T-cell (primary cell): ENCODE results near the gene HPCAL1. TPM values are rescaled to one million over a fixed set of nuclear protein-coding genes. Genes with fewer than 3 reads are reported as not detected.
A peak's percentile ranks its signal among the peaks of the same experiment; 100 is the strongest.

Experiments used
- ATAC-seq, 4 experiments: fragments of 200-7000 bp in 3 of 4; fragments of 150-1000 bp in 1 of 4; cut with Tn5 transposase; replicated peaks in 1 of 4; 1 replicate in 3 of 4; 2 replicates in 1 of 4; pipeline ENCODE4 v1.10.0; 2021; ENCODE audit warnings: moderate library complexity in 3 of 4, mild to moderate bottlenecking in 2 of 4, moderate number of reproducible peaks in 1 of 4
- CTCF ChIA-PET, 2 donors: fragments of 300-600 bp; sonication (Branson Sonifier 250); formaldehyde crosslinking; loops; one replicate each; lab custom pipeline; 2022; ENCODE audit warnings: antibody characterized with exemption in 2 of 2; lab: Charles Lee
- POLR2A ChIA-PET, 2 donors: fragments of 300-600 bp; sonication (Branson Sonifier 250); formaldehyde crosslinking; loops; one replicate each; lab custom pipeline; 2022; ENCODE audit warnings: antibody characterized with exemption in 2 of 2; lab: Charles Lee
- DNase-seq, 35 experiments: peaks; one replicate each; pipeline versions ENCODE4 v3.0.0 to v3.0.0-alpha.2; 2013 to 2023
- H3K27ac ChIP-seq: one replicate; pipeline ENCODE4 v1.5.1; 2013; ENCODE audit warnings: low read length
- H3K27me3 ChIP-seq, 2 experiments: replicated peaks in 1 of 2; 1 replicate in 1 of 2; 2 replicates in 1 of 2; pipeline versions ENCODE4 v1.6.1 to v1.7.0; 2013; ENCODE audit warnings: low read length in 1 of 2, mixed read lengths in 1 of 2; ENCODE audit not compliant: control insufficient read depth in 2 of 2, insufficient read depth in 2 of 2; ENCODE audit errors: extremely low read depth in 1 of 2
- H3K36me3 ChIP-seq, 2 donors: 1 replicate in 1 of 2; 2 replicates in 1 of 2; pipeline versions ENCODE4 v1.6.1 to v1.7.0; 2013; ENCODE audit warnings: low read length in 1 of 2; ENCODE audit not compliant: control insufficient read depth in 2 of 2, insufficient read depth in 1 of 2; ENCODE audit errors: extremely low read depth in 1 of 2
- H3K4me1 ChIP-seq, 2 experiments: 1 replicate in 1 of 2; 2 replicates in 1 of 2; pipeline versions ENCODE4 v1.6.1 to v1.7.0; 2013; ENCODE audit warnings: low read length in 2 of 2, mixed read lengths in 1 of 2; ENCODE audit not compliant: insufficient read depth in 2 of 2, control insufficient read depth in 1 of 2; ENCODE audit errors: extremely low read depth in 1 of 2
- H3K4me3 ChIP-seq, 2 donors: 1 replicate in 1 of 2; 2 replicates in 1 of 2; pipeline versions ENCODE4 v1.5.1 to v1.7.0; 2013; ENCODE audit warnings: mild to moderate bottlenecking in 2 of 2, low read length in 1 of 2, moderate library complexity in 1 of 2; ENCODE audit not compliant: control insufficient read depth in 1 of 2; ENCODE audit errors: extremely low read depth in 1 of 2
- H3K9me3 ChIP-seq: 2 replicates; pipeline ENCODE4 v1.7.0; 2013
- H3K27ac Mint-ChIP-seq, 2 donors: one replicate each; pipeline ENCODE4 v1.8.0; 2020 to 2021; ENCODE audit warnings: mild to moderate bottlenecking in 2 of 2, mixed read lengths in 2 of 2
- H3K27me3 Mint-ChIP-seq, 2 donors: one replicate each; pipeline ENCODE4 v1.8.0; 2021 to 2022; ENCODE audit warnings: mixed read lengths in 2 of 2
- H3K36me3 Mint-ChIP-seq: one replicate; pipeline ENCODE4 v1.8.0; 2021; ENCODE audit warnings: mixed read lengths
- H3K4me1 Mint-ChIP-seq, 3 donors: one replicate each; pipeline ENCODE4 v1.8.0; 2020 to 2022; ENCODE audit warnings: mixed read lengths in 3 of 3, mild to moderate bottlenecking in 1 of 3
- H3K4me3 Mint-ChIP-seq, 3 donors: one replicate each; pipeline ENCODE4 v1.8.0; 2020 to 2022; ENCODE audit warnings: mild to moderate bottlenecking in 3 of 3, mixed read lengths in 3 of 3, moderate library complexity in 3 of 3
- H3K9me3 Mint-ChIP-seq, 3 donors: one replicate each; pipeline ENCODE4 v1.8.0; 2020 to 2022; ENCODE audit warnings: mixed read lengths in 3 of 3
- WGBS: methylation state at CpG from one replicate; pipeline ENCODE4 v1.1.5; 2013; ENCODE audit warnings: missing lambda C conversion rate; ENCODE audit not compliant: insufficient coverage; 5-methylcytosine and 5-hydroxymethylcytosine counted together
- total RNA-seq, 35 experiments: library from RNA in 6 of 35; stranded (reverse) in 6 of 35; fragments of 120-200 nt in 1 of 35; gene quantifications; one replicate each; pipeline versions ENCODE4 v1.2.1 to v1.2.4 and lab custom pipeline; 2013 to 2026

The HPCAL1 gene
- total RNA-seq, 5 donors from 2014 or later (not counting 1 experiment from before 2014, with no cell fraction given), result 39.5 to 87.3 (median 83.2) TPM

- POLR2A ChIA-PET, result interaction anchor here in 1 of 2 donors (0.6 kb wide), 1 partner anchor 835 kb away, joined by 5 read pairs; no protein-coding TSS in a partner anchor
These were observed 82.8 kb downstream of the HPCAL1 start for GRCh38 chr2:10385501-10385900.

GRCh38 chr2:10385933-10386773, 83.4 kb downstream of the HPCAL1 start:
- 99% methylated on average over 7 of the region's 11 CpGs for WGBS
- H3K4me3 Mint-ChIP-seq, result peak overlapping the region in 1 of 3 donors; percentile 14
- no peak for ATAC-seq
- no peaks in the 10 kb centered on the region for H3K27me3 ChIP-seq
- ChIA-PET CTCF (no interaction called here), POLR2A (interaction anchor here in 1 of 2 donors (0.6 kb wide), 1 partner anchor 836 kb away, joined by 5 read pairs; no protein-coding TSS in a partner anchor)
- H3K36me3 ChIP-seq, result peaks cover 4 to 8% of the 10 kb centered on the region in 2 donors
- no peaks in the 10 kb centered on the region for H3K9me3 ChIP-seq
- H3K4me1 Mint-ChIP-seq, result peaks cover 77 to 89% (median 86%) of the 10 kb centered on the region in 3 donors
- no peak for DNase-seq
- no peaks in the 10 kb centered on the region for H3K9me3 Mint-ChIP-seq
- H3K4me1 ChIP-seq, result peaks cover 21 to 85% of the 10 kb centered on the region in 2 experiments
- H3K27me3 Mint-ChIP-seq, result no peaks in the 10 kb centered on the region
- H3K27ac Mint-ChIP-seq, result peak overlapping the region; percentile 81 to 82
- H3K27ac ChIP-seq, result no peak overlapping the region
- H3K36me3 Mint-ChIP-seq, result peaks cover 4% of the 10 kb centered on the region
- no peak overlapping the region for H3K4me3 ChIP-seq

More at GRCh38 chr2:10385501-10385900, 82.8 kb downstream of the HPCAL1 start:
- Histone ChIP-seq H3K27me3 (no peaks in the 10 kb centered on the region), H3K36me3 (peaks cover 7 to 8% of the 10 kb centered on the region in 2 donors), H3K9me3 (no peaks in the 10 kb centered on the region), H3K4me3 (no peak overlapping the region), H3K4me1 (peaks cover 25 to 85% of the 10 kb centered on the region in 2 experiments), H3K27ac (no peak overlapping the region)
- no peak for DNase-seq
- WGBS, result 97% methylated on average over 17 of the region's 17 CpGs
- Mint-ChIP-seq H3K4me3 (no peak overlapping the region), H3K27me3 (no peaks in the 10 kb centered on the region), H3K9me3 (no peaks in the 10 kb centered on the region), H3K4me1 (peaks cover 82 to 90% (median 88%) of the 10 kb centered on the region in 3 donors), H3K27ac (peak overlapping the region in 1 of 2 donors; percentile 82), H3K36me3 (peaks cover 4% of the 10 kb centered on the region)
- CTCF ChIA-PET, result no interaction called here
- ATAC-seq, result no peak

GRCh38 chr2:10387033-10387432, 84.3 kb downstream of the HPCAL1 start:
- peaks cover 2 to 8% of the 10 kb centered on the region in 2 donors for H3K36me3 ChIP-seq
- ChIA-PET CTCF (no interaction called here), POLR2A (no interaction called here)
- Mint-ChIP-seq H3K4me3 (no peak overlapping the region), H3K4me1 (peaks cover 76 to 88% (median 86%) of the 10 kb centered on the region in 3 donors), H3K9me3 (no peaks in the 10 kb centered on the region), H3K27ac (peak overlapping the region; percentile 57 to 82), H3K27me3 (no peaks in the 10 kb centered on the region), H3K36me3 (peaks cover 4% of the 10 kb centered on the region)
- H3K9me3 ChIP-seq, result no peaks in the 10 kb centered on the region
- ATAC-seq, result no peak
- H3K4me3 ChIP-seq, result no peak overlapping the region
- H3K4me1 ChIP-seq, result peaks cover 12 to 77% of the 10 kb centered on the region in 2 experiments
- H3K27me3 ChIP-seq, result no peaks in the 10 kb centered on the region
- DNase-seq, result no peak
- H3K27ac ChIP-seq, result no peak overlapping the region
- WGBS, result 87% methylated on average over 9 of the region's 14 CpGs

- no peaks in the 10 kb centered on the region for H3K9me3 Mint-ChIP-seq
- no peaks in the 10 kb centered on the region for H3K27me3 ChIP-seq
- ATAC-seq (no peak), DNase-seq (no peak)
- H3K27me3 Mint-ChIP-seq, result no peaks in the 10 kb centered on the region
- H3K27ac Mint-ChIP-seq, result peak overlapping the region; percentile 70 to 71
- peaks cover 4% of the 10 kb centered on the region for H3K36me3 Mint-ChIP-seq
- H3K4me1 Mint-ChIP-seq, result peaks cover 72 to 82% (median 80%) of the 10 kb centered on the region in 3 donors
- no peak overlapping the region for H3K4me3 ChIP-seq
- POLR2A ChIA-PET, result interaction anchor here in 1 of 2 donors (0.5 kb wide), 1 partner anchor 686 kb away, joined by 5 read pairs; no protein-coding TSS in a partner anchor
- CTCF ChIA-PET, result no interaction called here
- 95% methylated on average over 7 of the region's 12 CpGs for WGBS
- no peaks in the 10 kb centered on the region for H3K9me3 ChIP-seq
- peaks cover 2 to 8% of the 10 kb centered on the region in 2 donors for H3K36me3 ChIP-seq
- H3K4me3 Mint-ChIP-seq, result no peak overlapping the region
- H3K27ac ChIP-seq, result no peak overlapping the region
- peaks cover 0 to 67% of the 10 kb centered on the region in 2 experiments for H3K4me1 ChIP-seq
These were observed 86.4 kb downstream of the HPCAL1 start for GRCh38 chr2:10388954-10389560.

- ChIA-PET CTCF (no interaction called here), POLR2A (interaction anchor here in 1 of 2 donors (0.5 kb wide), 1 partner anchor 686 kb away, joined by 5 read pairs; no protein-coding TSS in a partner anchor)
- peak overlapping the region; percentile 37 to 71 for H3K27ac Mint-ChIP-seq
- peaks cover 0 to 66% of the 10 kb centered on the region in 2 experiments for H3K4me1 ChIP-seq
- H3K27me3 ChIP-seq, result no peaks in the 10 kb centered on the region
- H3K4me3 Mint-ChIP-seq, result no peak overlapping the region
- DNase-seq (no peak), ATAC-seq (no peak)
- no peak overlapping the region for H3K27ac ChIP-seq
- no peaks in the 10 kb centered on the region for H3K9me3 ChIP-seq
- no peaks in the 10 kb centered on the region for H3K27me3 Mint-ChIP-seq
- peaks cover 70 to 81% (median 80%) of the 10 kb centered on the region in 3 donors for H3K4me1 Mint-ChIP-seq
- 97% methylated on average over 4 of the region's 5 CpGs for WGBS
- H3K9me3 Mint-ChIP-seq, result no peaks in the 10 kb centered on the region
- H3K36me3 Mint-ChIP-seq, result peaks cover 4% of the 10 kb centered on the region
- no peak overlapping the region for H3K4me3 ChIP-seq
- peaks cover 2 to 8% of the 10 kb centered on the region in 2 donors for H3K36me3 ChIP-seq
These were observed 86.9 kb downstream of the HPCAL1 start for GRCh38 chr2:10389573-10389972.

GRCh38 chr2:10390369-10390801, 87.7 kb downstream of the HPCAL1 start:
- peaks cover 0 to 60% of the 10 kb centered on the region in 2 experiments for H3K4me1 ChIP-seq
- H3K4me3 Mint-ChIP-seq, result no peak overlapping the region
- no peak overlapping the region for H3K27ac ChIP-seq
- no peak for DNase-seq
- H3K27me3 ChIP-seq, result no peaks in the 10 kb centered on the region
- WGBS, result 75% methylated on average over 2 of the region's 6 CpGs
- ChIA-PET CTCF (interaction anchor here in 1 of 2 donors (0.7 kb wide), 1 partner anchor 18 kb away, joined by 3 read pairs; no protein-coding TSS in a partner anchor), POLR2A (no interaction called here)
- peak overlapping the region; percentile 37 to 71 for H3K27ac Mint-ChIP-seq
- H3K36me3 Mint-ChIP-seq, result peaks cover 4% of the 10 kb centered on the region
- H3K4me3 ChIP-seq, result no peak overlapping the region
- ATAC-seq, result no peak
- no peaks in the 10 kb centered on the region for H3K27me3 Mint-ChIP-seq
- no peaks in the 10 kb centered on the region for H3K9me3 Mint-ChIP-seq
- peaks cover 70 to 78% (median 76%) of the 10 kb centered on the region in 3 donors for H3K4me1 Mint-ChIP-seq
- no peaks in the 10 kb centered on the region for H3K9me3 ChIP-seq
- H3K36me3 ChIP-seq, result peaks cover 2 to 8% of the 10 kb centered on the region in 2 donors
